ENCODE measurements around the gene MUCL1.

GRCh38 chr12:54863948-54864618 lies 9.8 kb downstream of the MUCL1 start:
- TF ChIP-seq ZNF565 (CRISPR knock-in tag; conservative IDR thresholded peaks at IDR 0.05; ENCODE audit: low read depth) (no peak), ZNF8 (CRISPR knock-in tag; IDR thresholded peaks at IDR 0.05) (no peak), SNAI2 (CRISPR knock-in tag; IDR thresholded peaks at IDR 0.05) (no peak), CSDC2 (CRISPR knock-in tag; IDR thresholded peaks at IDR 0.05) (no peak), PATZ1 (CRISPR knock-in tag; IDR thresholded peaks at IDR 0.05; ENCODE audit: borderline replicate concordance) (no peak)

Measured in SK-N-SH treated with all-trans-retinoic acid at 6 μM for 48 hours (cell line).